ENCODE results near the gene SUPT16H.
A peak's percentile ranks its signal among the peaks of the same experiment; 100 is the strongest.

The SUPT16H gene

GRCh38 chr14:21320913-21321312 lies 62.9 kb downstream of the SUPT16H start:
- no peak for TF ChIP-seq ZNF155 (tag by site-specific recombination; IDR thresholded peaks at IDR 0.05)
- no peak for TF ChIP-seq ZFP3 (tag by site-specific recombination; IDR thresholded peaks at IDR 0.05; ENCODE audit: low read depth)
- TF ChIP-seq ZNF677 (tag by site-specific recombination; IDR thresholded peaks at IDR 0.05), result no peak
- TF ChIP-seq SP7 (tag by site-specific recombination; IDR thresholded peaks at IDR 0.05), result no peak
- TF ChIP-seq ZFP41 (tag by site-specific recombination; IDR thresholded peaks at IDR 0.05; ENCODE audit: borderline replicate concordance), result no peak
- no peak for TF ChIP-seq ZNF510 (tag by site-specific recombination; IDR thresholded peaks at IDR 0.05; ENCODE audit: insufficient replicate concordance)
- TF ChIP-seq ZNF558 (tag by site-specific recombination; IDR thresholded peaks at IDR 0.05), result no peak
- TF ChIP-seq OVOL3 (tag by site-specific recombination; IDR thresholded peaks at IDR 0.05), result no peak
- TF ChIP-seq ZNF148 (tag by site-specific recombination; IDR thresholded peaks at IDR 0.05; ENCODE audit: borderline replicate concordance), result no peak
- TF ChIP-seq INSM2 (tag by site-specific recombination; IDR thresholded peaks at IDR 0.05), result no peak
- no peak for TF ChIP-seq GLI2 (tag by site-specific recombination; IDR thresholded peaks at IDR 0.05; ENCODE audit: borderline replicate concordance, low read depth)
- CTCF ChIA-PET, result interaction anchor here (0.6 kb wide), 1 partner anchor 12 kb away, joined by 3 read pairs; no protein-coding TSS in a partner anchor
- no peak overlapping the region for H3K27ac ChIP-seq (ENCODE audit: extremely low read depth, low read depth, low read length)

GRCh38 chr14:21317398-21317797 lies 66.4 kb downstream of the SUPT16H start:
- TF ChIP-seq ZNF449 (tag by site-specific recombination; IDR thresholded peaks at IDR 0.05) (no peak), REST (tag by site-specific recombination; IDR thresholded peaks at IDR 0.05) (peak; percentile 97), ZNF600 (tag by site-specific recombination; IDR thresholded peaks at IDR 0.05) (peak; percentile 62; the same call in 1 of the 2 replicates)
- ChIA-PET POLR2A (no interaction called here), CTCF (no interaction called here)
- no peak overlapping the region for H3K27ac ChIP-seq (ENCODE audit: extremely low read depth, low read depth, low read length)
- H3K9me3 ChIP-seq (ENCODE audit: control insufficient read depth, insufficient read depth, low read depth, low read length), result no peaks in the 10 kb centered on the region
- no peak overlapping the region for H3K4me3 ChIP-seq (ENCODE audit: low read depth, low read length)
- H3K4me1 ChIP-seq (ENCODE audit: control insufficient read depth, insufficient read depth, low read length), result no peaks in the 10 kb centered on the region
- no peaks in the 10 kb centered on the region for H3K36me3 ChIP-seq (ENCODE audit: control insufficient read depth in 2 of 2, insufficient read depth in 1 of 2, low read length in 2 of 2)

More at GRCh38 chr14:21320913-21321312, 62.9 kb downstream of the SUPT16H start:
- no peaks in the 10 kb centered on the region for H3K36me3 ChIP-seq (ENCODE audit: control insufficient read depth in 2 of 2, insufficient read depth in 1 of 2, low read length in 2 of 2)
- POLR2A ChIA-PET, result no interaction called here
- H3K4me1 ChIP-seq (ENCODE audit: control insufficient read depth, insufficient read depth, low read length), result no peaks in the 10 kb centered on the region
- H3K9me3 ChIP-seq (ENCODE audit: control insufficient read depth, insufficient read depth, low read depth, low read length), result no peaks in the 10 kb centered on the region
- no peak overlapping the region for H3K4me3 ChIP-seq (ENCODE audit: low read depth, low read length)
